K562 (cell line): ENCODE measurements around the gene TMEM164. TPM values are rescaled to one million over a fixed set of nuclear protein-coding genes. Genes with fewer than 3 reads are reported as not detected.

Source experiments
- ARID3A ChIP-seq: IDR thresholded peaks from 2 replicates; pipeline ENCODE4 v1.6.1; 2012; ENCODE audit warnings: low read depth, low read length, improper control_type of control experiment, borderline replicate concordance
- ATF1 ChIP-seq, 2 experiments: fragments of 450-650 bp in 1 of 2; IDR thresholded peaks; 2 replicates each; pipeline ENCODE4 v1.6.1; 2016; ENCODE audit warnings: missing compliant biosample characterization in 1 of 2, missing genetic modification characterization in 1 of 2
- BHLHE40 ChIP-seq: IDR thresholded peaks from 2 replicates; pipeline ENCODE4 v1.6.1; 2011; ENCODE audit warnings: low read length, improper control_type of control experiment
- CBFA2T2 ChIP-seq: fragments of 450-650 bp; conservative IDR thresholded peaks from 2 replicates; pipeline ENCODE4 v1.6.1; 2017; ENCODE audit warnings: mild to moderate bottlenecking
- CHD4 ChIP-seq: fragments of 200-600 bp; sonication (generic); IDR thresholded peaks from 3 replicates; pipeline ENCODE4 v1.6.1; 2012; ENCODE audit warnings: low read depth, mild to moderate bottlenecking, mixed read lengths, low read length, inconsistent platforms; ENCODE audit not compliant: insufficient read depth, insufficient replicate concordance, poor library complexity, severe bottlenecking
- DACH1 ChIP-seq: fragments of 450-650 bp; IDR thresholded peaks from 2 replicates; pipeline ENCODE4 v1.6.1; 2018; ENCODE audit not compliant: partially characterized antibody
- E4F1 ChIP-seq: fragments of 250-450 bp; sonication (Bioruptor Pico); IDR thresholded peaks from 2 replicates; pipeline ENCODE4 v1.5.0; 2021; ENCODE audit warnings: mild to moderate bottlenecking, borderline replicate concordance
- KLF10 ChIP-seq: fragments of 250-450 bp; sonication (Bioruptor Pico); IDR thresholded peaks from 2 replicates; pipeline ENCODE4 v1.6.1; 2021; ENCODE audit warnings: matching md5 sums
- NR2C1 ChIP-seq, 2 experiments: fragments of 450-650 bp; IDR thresholded peaks; 2 replicates each; pipeline ENCODE4 v1.6.1; 2017; ENCODE audit warnings: mild to moderate bottlenecking in 2 of 2, antibody characterized with exemption in 1 of 2, inconsistent platforms in 1 of 2, missing compliant biosample characterization in 1 of 2, missing genetic modification characterization in 1 of 2
- POLR3G ChIP-seq: IDR thresholded peaks from 2 replicates; pipeline ENCODE4 v1.6.1; 2011; ENCODE audit not compliant: insufficient read length, insufficient replicate concordance; ENCODE audit errors: extremely low read depth
- SMAD3 ChIP-seq: fragments of 450-650 bp; formaldehyde crosslinking; conservative IDR thresholded peaks from 2 replicates; pipeline ENCODE4 v1.4.0; 2020; ENCODE audit warnings: mild to moderate bottlenecking
- TCF3 ChIP-seq: sonication (generic); formaldehyde crosslinking; IDR thresholded peaks from 2 replicates; pipeline ENCODE4 v1.4.0; 2020; ENCODE audit warnings: mild to moderate bottlenecking, missing genetic modification reagents
- TEAD4 ChIP-seq, 2 experiments: sonication (generic) in 1 of 2; formaldehyde crosslinking in 1 of 2; IDR thresholded peaks; 2 replicates each; pipeline versions ENCODE4 v1.6.1 to v1.8.0; 2012 to 2022; ENCODE audit warnings: borderline replicate concordance in 1 of 2, inconsistent platforms in 1 of 2, low read length in 1 of 2, mild to moderate bottlenecking in 1 of 2, missing genetic modification reagents in 1 of 2
- TRIM24 ChIP-seq, 2 experiments: fragments of 450-650 bp; IDR thresholded peaks; 2 replicates each; pipeline ENCODE4 v1.6.1; 2016
- WHSC1 ChIP-seq: IDR thresholded peaks from one replicate; pipeline ENCODE4 v1.6.1; 2012; ENCODE audit warnings: low read length, control low read depth, inconsistent platforms
- ZNF609 ChIP-seq: sonication (generic); formaldehyde crosslinking; IDR thresholded peaks from 2 replicates; pipeline ENCODE4 v1.8.1; 2023; ENCODE audit warnings: missing genetic modification reagents, mild to moderate bottlenecking, borderline replicate concordance
- ZNF699 ChIP-seq: fragments of 250-450 bp; sonication (Bioruptor Pico); IDR thresholded peaks from 2 replicates; pipeline ENCODE4 v1.8.0; 2021; ENCODE audit warnings: mild to moderate bottlenecking, moderate library complexity; ENCODE audit not compliant: insufficient replicate concordance
- ZNF717 ChIP-seq: fragments of 250-450 bp; sonication (Bioruptor Pico); IDR thresholded peaks from 2 replicates; pipeline ENCODE4 v1.5.0; 2021
- ZNF778 ChIP-seq: fragments of 450-650 bp; formaldehyde crosslinking; IDR thresholded peaks from 2 replicates; pipeline ENCODE4 v1.4.0; 2020; ENCODE audit warnings: mild to moderate bottlenecking, moderate library complexity
- polyA plus RNA-seq, 8 experiments: library from polyadenylated mRNA; depleted of rRNA in 4 of 8; stranded (reverse) in 5 of 8; unstranded in 3 of 8; fragments of >200 nt; fragmentation: Nextera tagmentation in 2 of 8; fragmentation: Illumina TruSeq in 1 of 8; extraction: Ambion mirVana in 2 of 8; extraction: Trizol in 1 of 8; gene quantifications; 2 replicates each; pipeline versions ENCODE4 v1.2.1 to v1.2.3, GENCODE V29; 2011 to 2014; ENCODE audit warnings: inconsistent platforms in 1 of 8, missing spikeins in 1 of 8
- total RNA-seq, 7 experiments: library from RNA; depleted of rRNA in 6 of 7; stranded (reverse); fragments of >200 nt in 6 of 7; fragmentation: Illumina TruSeq in 2 of 7; extraction: Trizol in 2 of 7; gene quantifications; 2 replicates each; pipeline versions ENCODE4 v1.2.1 to v1.2.3, GENCODE V29; 2011 to 2021; ENCODE audit warnings: low replicate concordance in 1 of 7

TMEM164 gene
- total and polyA plus RNA-seq, 9 of the 15 experiments (the other 6 are each of a cell fraction or from before 2014, with no cell fraction given): 2.4 to 57.3 (median 23.1) TPM

GRCh38 chrX:110086916-110087484 is 84.1 kb downstream of the TMEM164 start (continued):
- TF ChIP-seq NR2C1 (IDR thresholded peaks at IDR 0.05): no peak
- TF ChIP-seq NR2C1 (tag; IDR thresholded peaks at IDR 0.05): no peak
- TF ChIP-seq ARID3A: no peak
- TF ChIP-seq ZNF609 (CRISPR knock-in tag): no peak
- no peak for TF ChIP-seq CHD4
- TF ChIP-seq SMAD3 (CRISPR knock-in tag): no peak
- no peak for TF ChIP-seq E4F1 (CRISPR knock-in tag)
- no peak for TF ChIP-seq ATF1 (CRISPR knock-in tag; IDR thresholded peaks at IDR 0.05)
- no peak for TF ChIP-seq ATF1 (tag; IDR thresholded peaks at IDR 0.05)
- no peak for TF ChIP-seq ZNF717
- TF ChIP-seq CBFA2T2: 0 out of 2 replicates have a peak, but pooled peaks have one; percentile 36
- peak; percentile 23; the same call in 1 of the 2 replicates for TF ChIP-seq BHLHE40
- no peak for TF ChIP-seq POLR3G
- no peak for TF ChIP-seq WHSC1
- peak; percentile 65 for TF ChIP-seq TCF3 (CRISPR knock-in tag)
- peak; percentile 64 for TF ChIP-seq TEAD4 (IDR thresholded peaks at IDR 0.05; ENCODE audit: low read length)
- TF ChIP-seq TEAD4 (CRISPR knock-in tag; IDR thresholded peaks at IDR 0.05; ENCODE audit: borderline replicate concordance): no peak
- peak in 1 of 2 experiments; percentile 38; a peak in 1 of 4 replicates for TF ChIP-seq TRIM24 (IDR thresholded peaks at IDR 0.05)
- TF ChIP-seq KLF10 (CRISPR knock-in tag): no peak
- no peak for TF ChIP-seq DACH1
- no peak for TF ChIP-seq ZNF778 (CRISPR knock-in tag)
- no peak for TF ChIP-seq ZNF699
